NCI-H2196 treated with DMSO at 0.1 percent for 48 hours (cell line): Measurements from ENCODE around the gene IREB2.

ENCODE experiments used
- DNase-seq: peaks from one replicate; lab custom pipeline; 2025; ENCODE audit not compliant: unreplicated experiment; lab: John Stamatoyannopoulos, UW

IREB2 gene

GRCh38 chr15:78406016-78406585 is 31.9 kb upstream of the IREB2 start:
- no peak for DNase-seq

- DNase-seq: no peak
Observed at GRCh38 chr15:78407608-78408354, 30.2 kb upstream of the IREB2 start.

- DNase-seq: no peak
Observed at GRCh38 chr15:78408355-78408640, 29.7 kb upstream of the IREB2 start.

- DNase-seq: no peak
Observed at GRCh38 chr15:78408961-78409360, 29.1 kb upstream of the IREB2 start.

- no peak for DNase-seq
Observed at GRCh38 chr15:78411061-78411460, 27.0 kb upstream of the IREB2 start.

- no peak for DNase-seq
Observed at GRCh38 chr15:78414621-78415250, 23.3 kb upstream of the IREB2 start.

GRCh38 chr15:78415284-78415683 is 22.7 kb upstream of the IREB2 start:
- DNase-seq: peak; percentile 70

- DNase-seq: no peak
Observed at GRCh38 chr15:78417754-78418630, 20.0 kb upstream of the IREB2 start.

- DNase-seq: no peak
Observed at GRCh38 chr15:78418686-78419085, 19.3 kb upstream of the IREB2 start.

GRCh38 chr15:78419367-78419766 is 18.6 kb upstream of the IREB2 start:
- DNase-seq: no peak

GRCh38 chr15:78420220-78420619 is 17.8 kb upstream of the IREB2 start:
- no peak for DNase-seq

GRCh38 chr15:78420766-78421165 is 17.2 kb upstream of the IREB2 start:
- DNase-seq: no peak

- DNase-seq: no peak
Observed at GRCh38 chr15:78421238-78421965, 16.6 kb upstream of the IREB2 start.

- peak; percentile 52 for DNase-seq
Observed at GRCh38 chr15:78422571-78423340, 15.3 kb upstream of the IREB2 start.

GRCh38 chr15:78424673-78425072 is 13.3 kb upstream of the IREB2 start:
- DNase-seq: no peak

GRCh38 chr15:78425643-78426042 is 12.4 kb upstream of the IREB2 start:
- DNase-seq: no peak

- DNase-seq: no peak
Observed at GRCh38 chr15:78426300-78426699, 11.7 kb upstream of the IREB2 start.

GRCh38 chr15:78427953-78428352 is 10.1 kb upstream of the IREB2 start:
- DNase-seq: no peak

GRCh38 chr15:78429477-78429876 is 8.5 kb upstream of the IREB2 start:
- no peak for DNase-seq

- no peak for DNase-seq
Observed at GRCh38 chr15:78431955-78432354, 6.1 kb upstream of the IREB2 start.
